ENCODE results near the gene SHLD1. TPM values are rescaled to one million over a fixed set of nuclear protein-coding genes. Genes with fewer than 3 reads are reported as not detected.
A peak's percentile ranks its signal among the peaks of the same experiment; 100 is the strongest.

SHLD1 gene
- polyA plus RNA-seq, 6 donors from 2014 or later = 14.0 to 43.9 (median 30.8) TPM

- H3K27me3 Mint-ChIP-seq = peaks cover 7 to 31% (median 15%) of the 10 kb centered on the region in 3 donors
- DNase-seq (no peak), ATAC-seq (ENCODE audit: low read depth in 2 of 2) (no peak)
- no peaks in the 10 kb centered on the region for H3K9me3 Mint-ChIP-seq
- no peak overlapping the region for H3K4me3 Mint-ChIP-seq
- no peak overlapping the region for H3K27ac Mint-ChIP-seq
- H3K36me3 Mint-ChIP-seq = no peaks in the 10 kb centered on the region
- no peaks in the 10 kb centered on the region for H3K4me1 Mint-ChIP-seq
These were observed 137.2 kb downstream of the SHLD1 start for GRCh38 chr20:5887386-5887785.

- no peaks in the 10 kb centered on the region for H3K4me1 Mint-ChIP-seq
- peaks cover 7 to 31% (median 19%) of the 10 kb centered on the region in 3 donors for H3K27me3 Mint-ChIP-seq
- no peak overlapping the region for H3K27ac Mint-ChIP-seq
- H3K36me3 Mint-ChIP-seq = no peaks in the 10 kb centered on the region
- no peaks in the 10 kb centered on the region for H3K9me3 Mint-ChIP-seq
- no peak for ATAC-seq (ENCODE audit: low read depth in 2 of 2)
- no peak for DNase-seq
- H3K4me3 Mint-ChIP-seq = no peak overlapping the region
These were observed 137.8 kb downstream of the SHLD1 start for GRCh38 chr20:5888041-5888440.

GRCh38 chr20:5890773-5891441 is 140.7 kb downstream of the SHLD1 start:
- Mint-ChIP-seq H3K9me3 (no peaks in the 10 kb centered on the region), H3K27me3 (peaks cover 24 to 40% (median 24%) of the 10 kb centered on the region in 3 donors)

DNA sequence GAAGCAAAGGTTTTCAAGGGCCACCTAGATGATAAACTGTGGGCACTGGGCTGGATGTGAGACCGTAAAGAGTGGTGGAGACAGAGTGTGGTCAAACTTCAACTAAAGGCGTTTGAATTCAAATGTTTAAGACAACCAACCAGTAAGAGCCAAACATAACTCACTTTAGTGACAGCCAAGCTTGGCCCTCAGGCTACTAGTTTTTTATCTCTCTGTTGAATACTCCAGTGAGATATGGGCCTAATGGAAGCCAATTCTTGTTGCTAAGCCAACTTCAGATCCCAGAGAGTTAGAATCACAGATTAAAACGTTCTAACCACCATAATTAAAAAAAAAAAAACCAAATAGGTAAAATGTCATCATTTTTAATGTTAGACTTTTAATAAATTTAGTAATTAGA is 142.9 kb downstream of the SHLD1 start:
- Mint-ChIP-seq H3K27ac (no peak overlapping the region), H3K9me3 (peaks cover 0 to 1% (median 0%) of the 10 kb centered on the region in 7 donors), H3K36me3 (peaks cover 0 to 7% of the 10 kb centered on the region in 2 donors), H3K27me3 (peaks cover 36 to 51% (median 40%) of the 10 kb centered on the region in 3 donors), H3K4me1 (no peaks in the 10 kb centered on the region), H3K4me3 (no peak overlapping the region)
- ATAC-seq (ENCODE audit: low read depth in 2 of 2) (no peak), DNase-seq (no peak)

More at GRCh38 chr20:5890773-5891441, 140.7 kb downstream of the SHLD1 start:
- no peaks in the 10 kb centered on the region for H3K4me1 Mint-ChIP-seq
- DNase-seq = no peak
- H3K36me3 Mint-ChIP-seq = peaks cover 0 to 7% of the 10 kb centered on the region in 2 donors
- ATAC-seq (ENCODE audit: low read depth in 2 of 2) = no peak
- no peak overlapping the region for H3K27ac Mint-ChIP-seq
- no peak overlapping the region for H3K4me3 Mint-ChIP-seq

- no peak overlapping the region for H3K4me3 Mint-ChIP-seq
- ATAC-seq (ENCODE audit: low read depth in 2 of 2) = no peak
- peaks cover 33 to 47% (median 35%) of the 10 kb centered on the region in 3 donors for H3K27me3 Mint-ChIP-seq
- no peaks in the 10 kb centered on the region for H3K4me1 Mint-ChIP-seq
- H3K27ac Mint-ChIP-seq = no peak overlapping the region
- peaks cover 0 to 7% of the 10 kb centered on the region in 2 donors for H3K36me3 Mint-ChIP-seq
- H3K9me3 Mint-ChIP-seq = peaks cover 0 to 2% (median 0%) of the 10 kb centered on the region in 7 donors
- DNase-seq = no peak
These were observed 143.4 kb downstream of the SHLD1 start for GRCh38 chr20:5893621-5894020.

DNA sequence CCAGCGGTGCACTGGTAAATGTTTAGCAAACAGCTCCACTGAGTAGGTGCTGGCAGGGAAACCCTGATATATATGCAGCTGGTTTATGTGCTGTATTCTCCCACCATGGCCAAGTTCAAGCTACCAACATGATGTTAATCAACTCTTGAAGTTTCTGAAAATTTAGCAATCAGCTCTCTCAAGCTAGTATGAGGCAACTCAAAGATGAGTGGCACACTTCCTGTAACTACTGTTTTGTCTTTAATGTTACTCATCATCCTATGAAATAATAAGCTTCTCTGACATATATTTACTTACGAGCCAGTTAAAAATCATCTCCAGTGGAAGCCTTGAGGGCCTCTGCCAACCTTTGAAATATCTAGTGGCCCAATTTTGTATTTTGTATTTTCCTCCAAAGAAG is 145.4 kb downstream of the SHLD1 start:
- peaks cover 34 to 43% (median 41%) of the 10 kb centered on the region in 3 donors for H3K27me3 Mint-ChIP-seq
- no peak for ATAC-seq (ENCODE audit: low read depth in 2 of 2)

GRCh38 chr20:5899444-5899843 is 149.2 kb downstream of the SHLD1 start:
- H3K27me3 Mint-ChIP-seq = peaks cover 45 to 50% (median 47%) of the 10 kb centered on the region in 3 donors
- H3K27ac Mint-ChIP-seq = no peak overlapping the region
- DNase-seq (no peak), ATAC-seq (ENCODE audit: low read depth in 2 of 2) (no peak)
- H3K4me3 Mint-ChIP-seq = no peak overlapping the region
- H3K36me3 Mint-ChIP-seq = peaks cover 0 to 7% of the 10 kb centered on the region in 2 donors
- H3K9me3 Mint-ChIP-seq = peaks cover 0 to 4% (median 1%) of the 10 kb centered on the region in 7 donors
- H3K4me1 Mint-ChIP-seq = no peaks in the 10 kb centered on the region

More for the DNA sequence above, 145.4 kb downstream of the SHLD1 start:
- Mint-ChIP-seq H3K36me3 (peaks cover 0 to 7% of the 10 kb centered on the region in 2 donors), H3K27ac (no peak overlapping the region), H3K9me3 (peaks cover 0 to 4% (median 1%) of the 10 kb centered on the region in 7 donors), H3K4me3 (no peak overlapping the region), H3K4me1 (no peaks in the 10 kb centered on the region)
- DNase-seq = no peak

- Mint-ChIP-seq H3K4me3 (no peak overlapping the region), H3K27me3 (peaks cover 33 to 47% (median 46%) of the 10 kb centered on the region in 3 donors), H3K27ac (no peak overlapping the region), H3K36me3 (no peaks in the 10 kb centered on the region), H3K4me1 (no peaks in the 10 kb centered on the region), H3K9me3 (peaks cover 0 to 4% (median 1%) of the 10 kb centered on the region in 7 donors)
- no peak for ATAC-seq (ENCODE audit: low read depth in 2 of 2)
- DNase-seq = no peak
These were observed 150.7 kb downstream of the SHLD1 start for GRCh38 chr20:5900908-5901307.

DNA sequence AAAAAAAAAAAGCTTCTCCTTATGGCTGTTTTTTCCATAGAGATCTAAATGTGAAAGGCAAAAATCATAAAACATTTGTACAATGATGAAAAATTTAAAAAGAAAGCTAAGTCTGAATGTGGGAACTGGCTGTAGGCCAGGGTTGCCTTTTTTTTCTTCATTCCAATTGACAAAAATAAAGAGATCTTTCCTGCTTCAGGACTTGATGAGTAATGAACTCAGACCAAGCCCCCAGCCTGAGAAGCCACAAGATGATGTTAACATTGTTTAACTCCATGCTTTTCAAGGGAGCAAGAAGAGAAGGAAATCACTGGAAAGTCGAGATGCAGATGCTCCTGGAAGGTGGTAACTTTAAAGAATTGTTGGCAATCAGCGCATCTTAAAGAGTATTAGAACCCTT is 158.8 kb downstream of the SHLD1 start:
- Mint-ChIP-seq H3K27me3 (peaks cover 45 to 82% (median 82%) of the 10 kb centered on the region in 3 donors), H3K4me3 (no peak overlapping the region)
- DNase-seq = no peak

DNA sequence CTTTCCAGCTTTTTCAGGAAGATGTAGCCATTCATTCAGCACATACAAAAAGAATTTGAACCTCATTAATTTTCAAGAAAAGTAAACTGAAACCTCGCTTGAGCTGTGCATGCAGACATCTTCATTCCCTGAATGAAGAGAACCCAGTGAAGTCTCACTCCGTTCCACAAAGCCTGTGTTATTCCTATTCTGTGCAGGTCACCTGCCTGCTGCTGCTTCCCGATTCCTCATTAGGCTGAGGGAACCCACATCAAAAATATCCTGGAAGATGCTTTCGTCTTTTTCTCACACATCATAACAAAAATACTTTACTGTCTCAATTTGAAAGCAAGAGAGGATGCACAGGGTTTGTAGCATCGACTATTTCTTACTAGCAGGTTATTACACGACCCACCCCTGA is 160.0 kb downstream of the SHLD1 start:
- peaks cover 0 to 18% of the 10 kb centered on the region in 2 donors for H3K36me3 Mint-ChIP-seq

More for the DNA sequence above, 158.8 kb downstream of the SHLD1 start:
- Mint-ChIP-seq H3K4me1 (peaks cover 2 to 11% (median 6%) of the 10 kb centered on the region in 3 donors), H3K9me3 (peaks cover 0 to 14% (median 0%) of the 10 kb centered on the region in 7 donors), H3K27ac (no peak overlapping the region), H3K36me3 (peaks cover 0 to 18% of the 10 kb centered on the region in 2 donors)
- ATAC-seq (ENCODE audit: low read depth in 2 of 2) = no peak

GRCh38 chr20:5913166-5913565 is 163.0 kb downstream of the SHLD1 start:
- peaks cover 0 to 18% of the 10 kb centered on the region in 2 donors for H3K36me3 Mint-ChIP-seq
- H3K27me3 Mint-ChIP-seq = peaks cover 50 to 83% (median 77%) of the 10 kb centered on the region in 3 donors
- ATAC-seq (ENCODE audit: low read depth in 2 of 2) = no peak
- no peak overlapping the region for H3K27ac Mint-ChIP-seq
- no peak for DNase-seq
- peaks cover 2 to 11% (median 6%) of the 10 kb centered on the region in 3 donors for H3K4me1 Mint-ChIP-seq
- H3K4me3 Mint-ChIP-seq = no peak overlapping the region
- peaks cover 0 to 10% (median 0%) of the 10 kb centered on the region in 7 donors for H3K9me3 Mint-ChIP-seq

More for the DNA sequence above, 160.0 kb downstream of the SHLD1 start:
- peaks cover 2 to 11% (median 6%) of the 10 kb centered on the region in 3 donors for H3K4me1 Mint-ChIP-seq
- ATAC-seq (ENCODE audit: low read depth in 2 of 2) (no peak), DNase-seq (no peak)
- H3K9me3 Mint-ChIP-seq = peaks cover 0 to 14% (median 0%) of the 10 kb centered on the region in 7 donors
- no peak overlapping the region for H3K27ac Mint-ChIP-seq
- peaks cover 52 to 81% (median 80%) of the 10 kb centered on the region in 3 donors for H3K27me3 Mint-ChIP-seq
- peak overlapping the region in 2 of 8 donors; percentile 20 to 23 for H3K4me3 Mint-ChIP-seq

Data from naive B cell (primary cell).